GM19467 (cell line): ENCODE data around the gene MEF2A.
A peak's percentile ranks its signal among the peaks of the same experiment; 100 is the strongest.

Experiments used
- ATAC-seq: cut with Tn5 transposase; IDR thresholded peaks from one replicate; pipeline ENCODE4 v1.9.1; 2021; ENCODE audit warnings: mild to moderate bottlenecking, moderate library complexity; ENCODE audit not compliant: unreplicated experiment

Gene MEF2A

GRCh38 chr15:99562238-99562637, 3.5 kb upstream of the MEF2A start:
- no peak for ATAC-seq

GRCh38 chr15:99564221-99565048, 1.3 kb upstream of the MEF2A start:
- ATAC-seq = peak; percentile 14

GRCh38 chr15:99565049-99565298, 810 bp upstream of the MEF2A start:
- ATAC-seq = no peak

DNA sequence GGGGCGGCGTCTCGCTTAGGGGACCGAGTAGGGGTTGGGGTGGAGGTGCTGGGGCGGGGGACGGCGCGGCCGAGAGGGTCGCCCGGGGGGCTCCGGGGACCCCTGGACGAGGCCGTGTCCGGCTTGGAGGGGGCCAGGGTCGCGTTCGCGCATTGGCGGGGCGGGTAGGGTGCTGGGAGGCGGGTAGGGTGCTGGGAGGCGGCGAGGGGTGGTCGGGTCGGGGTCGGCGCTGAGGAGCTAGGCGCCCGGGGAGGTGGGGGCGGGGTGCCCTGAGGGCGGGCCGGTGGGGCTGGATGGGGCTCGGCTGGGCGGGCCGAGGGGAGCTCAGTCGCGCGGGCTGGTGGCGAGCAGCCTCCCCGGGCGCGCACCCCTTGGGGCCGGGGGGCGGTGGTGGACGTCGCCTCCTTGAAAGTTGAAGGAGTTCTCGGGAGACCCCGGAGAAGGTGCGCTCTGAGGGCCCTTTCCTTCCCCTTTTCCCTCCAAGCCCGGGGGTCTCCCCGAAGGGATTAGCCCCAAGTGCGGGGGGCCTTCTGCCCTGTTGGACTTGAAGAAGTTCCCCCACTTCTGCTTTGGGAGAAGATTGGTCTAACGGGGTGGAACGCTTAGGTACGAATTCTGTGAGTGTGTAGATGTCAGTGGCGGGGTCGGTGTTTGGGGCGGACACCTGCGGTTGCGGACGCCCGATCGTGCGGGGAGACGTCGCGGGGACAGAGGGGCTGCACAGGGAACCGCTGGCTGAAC, 543 bp downstream of the MEF2A start:
- ATAC-seq = no peak

- ATAC-seq = no peak
Observed at GRCh38 chr15:99568625-99569352, 3.0 kb downstream of the MEF2A start.

DNA sequence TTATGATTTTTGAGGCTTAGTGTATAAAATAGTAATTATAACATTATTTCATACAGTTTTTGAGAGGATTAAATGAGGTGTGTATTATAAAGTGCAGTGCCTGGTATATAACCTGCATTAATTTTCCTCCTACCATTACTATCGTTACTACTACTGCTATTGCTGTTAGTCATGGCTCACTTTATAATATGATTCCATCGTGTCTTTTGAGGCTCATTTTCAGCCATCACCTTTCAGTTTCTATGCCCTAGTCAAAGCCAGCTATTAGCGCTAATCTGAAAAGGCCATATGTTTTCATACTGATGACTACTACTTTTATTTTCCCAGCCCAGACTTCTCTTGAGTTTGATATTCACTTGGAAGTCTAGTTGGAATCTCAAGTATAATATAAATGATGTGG, 5.5 kb downstream of the MEF2A start:
- ATAC-seq = no peak

- no peak for ATAC-seq
Observed at GRCh38 chr15:99574048-99574447, 8.3 kb downstream of the MEF2A start.

- ATAC-seq = no peak
Observed at GRCh38 chr15:99574502-99574901, 8.7 kb downstream of the MEF2A start.

- no peak for ATAC-seq
Observed at GRCh38 chr15:99578809-99579208, 13.0 kb downstream of the MEF2A start.

DNA sequence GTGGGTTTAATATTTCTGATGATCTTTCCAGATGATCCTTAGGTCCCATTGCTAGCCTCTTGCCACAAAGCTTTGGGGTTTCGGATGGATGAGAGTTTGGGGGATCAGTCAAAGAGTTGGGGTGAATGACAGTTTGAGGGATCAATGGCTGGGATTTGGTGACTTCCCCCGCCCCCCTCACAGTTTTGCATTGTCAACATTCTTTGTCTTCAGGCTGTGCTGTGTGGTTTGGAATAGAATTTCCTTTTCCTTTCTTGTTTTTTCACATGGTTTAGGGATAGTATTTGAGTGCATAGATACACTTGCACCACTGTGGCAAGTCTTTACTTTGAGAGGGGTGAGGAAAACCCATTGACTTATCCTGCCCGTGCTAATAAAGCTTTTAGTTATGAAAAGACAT, 14.3 kb downstream of the MEF2A start:
- no peak for ATAC-seq

DNA sequence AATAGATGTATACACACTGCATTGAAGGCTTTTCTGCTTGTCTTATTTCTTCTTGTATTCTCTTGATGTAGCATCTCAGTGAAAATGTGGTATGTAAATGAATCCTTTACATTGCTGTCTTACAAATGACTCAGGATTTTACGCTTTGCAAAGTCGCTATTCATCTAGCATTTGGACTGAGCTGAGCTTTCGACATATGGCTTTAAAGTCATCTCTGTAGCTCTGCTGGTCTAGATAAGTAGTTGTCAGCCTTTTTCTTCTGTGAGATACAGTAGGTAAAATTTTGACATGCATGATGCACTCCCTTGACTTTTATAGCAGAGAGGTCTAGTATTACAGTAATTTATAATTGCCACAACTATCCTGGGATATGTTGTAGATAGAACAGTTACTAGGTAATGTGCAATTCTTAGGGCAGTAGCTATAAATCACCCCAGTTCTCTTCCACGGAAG, 16.8 kb downstream of the MEF2A start:
- no peak for ATAC-seq

GRCh38 chr15:99584081-99584600, 18.4 kb downstream of the MEF2A start:
- ATAC-seq = no peak

GRCh38 chr15:99586121-99586520, 20.3 kb downstream of the MEF2A start:
- no peak for ATAC-seq

- no peak for ATAC-seq
Observed at GRCh38 chr15:99589801-99590200, 24.0 kb downstream of the MEF2A start.

GRCh38 chr15:99590913-99591646, 25.3 kb downstream of the MEF2A start:
- ATAC-seq = peak; percentile 50

- no peak for ATAC-seq
Observed at GRCh38 chr15:99592145-99592791, 26.5 kb downstream of the MEF2A start.

- no peak for ATAC-seq
Observed at GRCh38 chr15:99593070-99593469, 27.3 kb downstream of the MEF2A start.

- no peak for ATAC-seq
Observed at GRCh38 chr15:99594916-99595315, 29.1 kb downstream of the MEF2A start.

GRCh38 chr15:99598296-99598695, 32.5 kb downstream of the MEF2A start:
- ATAC-seq = no peak

DNA sequence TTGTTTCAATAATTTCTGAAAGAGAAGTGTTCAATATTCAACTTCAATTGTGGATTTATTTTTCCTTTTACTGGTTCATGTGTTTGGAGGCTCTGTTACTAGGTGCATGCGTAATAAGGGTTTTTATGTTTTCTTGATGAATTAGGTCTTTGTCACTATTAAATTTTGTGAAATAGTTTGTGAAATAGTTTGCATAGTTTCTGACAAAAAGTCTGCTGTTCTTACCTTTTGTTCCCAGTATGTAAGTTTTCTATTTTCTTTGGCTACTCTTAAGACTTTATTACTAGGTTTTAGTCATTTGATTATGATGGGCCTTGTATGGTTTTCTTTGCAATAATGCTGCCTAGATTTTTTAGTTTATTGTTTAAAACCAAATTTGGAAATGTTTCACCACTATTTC, 38.0 kb downstream of the MEF2A start:
- no peak for ATAC-seq
